Gastrocnemius medialis (tissue), 4 donors: ENCODE data around the gene SPG11. TPM values are rescaled to one million over a fixed set of nuclear protein-coding genes. Genes with fewer than 3 reads are reported as not detected.
"Not testable (repeated sequence)": the region's sequence is repeated elsewhere in the genome, so short reads cannot be mapped to it uniquely, and the experiment has no call there.

ENCODE experiments used
- ATAC-seq, 2 donors: fragments of 150-250 bp; one replicate each; pipeline ENCODE4 v1.9.1; 2016
- DNase-seq, 2 donors: peaks; one replicate each; pipeline ENCODE4 v3.0.0-alpha.2; 2019
- H3K27ac ChIP-seq, 4 donors: fragments of 200-600 bp; sonication (generic); 1 replicate in 1 of 4; 2 replicates in 3 of 4; pipeline ENCODE4 v1.5.1; 2016 to 2018; ENCODE audit warnings: mild to moderate bottlenecking in 2 of 4, moderate library complexity in 1 of 4
- H3K27me3 ChIP-seq, 3 donors: fragments of 200-600 bp; sonication (generic) in 2 of 3; 1 replicate in 1 of 3; 2 replicates in 2 of 3; pipeline versions ENCODE4 v1.5.1 to v1.6.0; 2016 to 2019; ENCODE audit warnings: mild to moderate bottlenecking in 1 of 3, moderate library complexity in 1 of 3
- H3K36me3 ChIP-seq, 2 donors: fragments of 200-600 bp; sonication (generic) in 1 of 2; one replicate each; pipeline ENCODE4 v1.5.1; 2017 to 2018
- H3K4me1 ChIP-seq, 2 donors: fragments of 200-600 bp; sonication (generic) in 1 of 2; one replicate each; pipeline ENCODE4 v1.5.1; 2016 to 2017; ENCODE audit warnings: mild to moderate bottlenecking in 2 of 2
- H3K4me3 ChIP-seq, 4 donors: fragments of 200-600 bp; sonication (generic) in 3 of 4; 1 replicate in 1 of 4; 2 replicates in 3 of 4; pipeline ENCODE4 v1.5.1; 2016 to 2019; ENCODE audit warnings: mild to moderate bottlenecking in 2 of 4
- H3K9me3 ChIP-seq, 3 donors: fragments of 200-600 bp; sonication (generic) in 2 of 3; 1 replicate in 1 of 3; 2 replicates in 2 of 3; pipeline ENCODE4 v1.5.1; 2016 to 2019
- POLR2A ChIP-seq, 2 donors: fragments of 450-650 bp; IDR thresholded peaks; one replicate each; pipeline ENCODE4 v1.6.1; 2017; ENCODE audit warnings: antibody characterized with exemption in 2 of 2, mild to moderate bottlenecking in 2 of 2, moderate library complexity in 2 of 2
- in situ Hi-C, 4 donors: fragments of 200-750 bp; cut with MboI; loops; one replicate each; pipeline versions ENCODE4 v1.15.0 to v1.8.0; 2017; ENCODE audit warnings: low sequenced_read_pairs in 4 of 4
- intact Hi-C: fragments of 100-400 bp; cut with DNase I; formaldehyde crosslinking; loops from one replicate; pipeline ENCODE4 v1.15.1; 2023; ENCODE audit warnings: low total_unique reads
- total RNA-seq, 4 donors: library from RNA; depleted of rRNA; stranded (reverse); fragments of >200 nt; gene quantifications; one replicate each; pipeline versions ENCODE4 v1.1.0 to v1.2.3, GENCODE V29; 2016
- TF ChIP-seq, protein P1 (sequence below), 5 experiments: fragments of 450-650 bp in 3 of 5; fragments of 200-600 bp in 2 of 5; sonication (generic) in 2 of 5; IDR thresholded peaks in 4 of 5; conservative IDR thresholded peaks in 1 of 5; 1 replicate in 4 of 5; 2 replicates in 1 of 5; pipeline ENCODE4 v1.5.1; 2016 to 2019; ENCODE audit warnings: antibody characterized with exemption in 5 of 5, mild to moderate bottlenecking in 3 of 5, moderate library complexity in 3 of 5

The SPG11 gene
- total RNA-seq, 4 donors from 2014 or later: 32.8 to 51.7 (median 43.2) TPM

- no peak for ATAC-seq
Observed at GRCh38 chr15:44694416-44694815, 31.0 kb upstream of the SPG11 start.

GRCh38 chr15:44692659-44693058 lies 29.2 kb upstream of the SPG11 start:
- Histone ChIP-seq H3K4me1 (no peaks in the 10 kb centered on the region), H3K27ac (no peak overlapping the region), H3K4me3 (no peak overlapping the region), H3K27me3 (no peaks in the 10 kb centered on the region), H3K36me3 (no peaks in the 10 kb centered on the region), H3K9me3 (no peaks in the 10 kb centered on the region)
- ATAC-seq: no peak
- TF ChIP-seq, protein P1, sequence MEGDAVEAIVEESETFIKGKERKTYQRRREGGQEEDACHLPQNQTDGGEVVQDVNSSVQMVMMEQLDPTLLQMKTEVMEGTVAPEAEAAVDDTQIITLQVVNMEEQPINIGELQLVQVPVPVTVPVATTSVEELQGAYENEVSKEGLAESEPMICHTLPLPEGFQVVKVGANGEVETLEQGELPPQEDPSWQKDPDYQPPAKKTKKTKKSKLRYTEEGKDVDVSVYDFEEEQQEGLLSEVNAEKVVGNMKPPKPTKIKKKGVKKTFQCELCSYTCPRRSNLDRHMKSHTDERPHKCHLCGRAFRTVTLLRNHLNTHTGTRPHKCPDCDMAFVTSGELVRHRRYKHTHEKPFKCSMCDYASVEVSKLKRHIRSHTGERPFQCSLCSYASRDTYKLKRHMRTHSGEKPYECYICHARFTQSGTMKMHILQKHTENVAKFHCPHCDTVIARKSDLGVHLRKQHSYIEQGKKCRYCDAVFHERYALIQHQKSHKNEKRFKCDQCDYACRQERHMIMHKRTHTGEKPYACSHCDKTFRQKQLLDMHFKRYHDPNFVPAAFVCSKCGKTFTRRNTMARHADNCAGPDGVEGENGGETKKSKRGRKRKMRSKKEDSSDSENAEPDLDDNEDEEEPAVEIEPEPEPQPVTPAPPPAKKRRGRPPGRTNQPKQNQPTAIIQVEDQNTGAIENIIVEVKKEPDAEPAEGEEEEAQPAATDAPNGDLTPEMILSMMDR (IDR thresholded peaks at IDR 0.05 in 4 of 5, conservative IDR thresholded peaks at IDR 0.05 in 1 of 5): no peak
- no peak for TF ChIP-seq POLR2A (IDR thresholded peaks at IDR 0.05)
- no peak for DNase-seq
- in situ Hi-C loops (no loop called here), intact Hi-C loops (no loop called here)

More at GRCh38 chr15:44694416-44694815, 31.0 kb upstream of the SPG11 start:
- Histone ChIP-seq H3K27me3 (no peaks in the 10 kb centered on the region), H3K36me3 (no peaks in the 10 kb centered on the region), H3K9me3 (no peaks in the 10 kb centered on the region), H3K27ac (no peak overlapping the region), H3K4me1 (no peaks in the 10 kb centered on the region), H3K4me3 (no peak overlapping the region)
- intact Hi-C loops (no loop called here), in situ Hi-C loops (no loop called here)
- TF ChIP-seq, protein P1 (IDR thresholded peaks at IDR 0.05 in 4 of 5, conservative IDR thresholded peaks at IDR 0.05 in 1 of 5): no peak
- no peak for TF ChIP-seq POLR2A (IDR thresholded peaks at IDR 0.05)
- no peak for DNase-seq

- ATAC-seq, H3K27me3 ChIP-seq, in situ Hi-C loops: not testable (repeated sequence)
Observed at GRCh38 chr15:44690245-44690644, 26.8 kb upstream of the SPG11 start.

DNA sequence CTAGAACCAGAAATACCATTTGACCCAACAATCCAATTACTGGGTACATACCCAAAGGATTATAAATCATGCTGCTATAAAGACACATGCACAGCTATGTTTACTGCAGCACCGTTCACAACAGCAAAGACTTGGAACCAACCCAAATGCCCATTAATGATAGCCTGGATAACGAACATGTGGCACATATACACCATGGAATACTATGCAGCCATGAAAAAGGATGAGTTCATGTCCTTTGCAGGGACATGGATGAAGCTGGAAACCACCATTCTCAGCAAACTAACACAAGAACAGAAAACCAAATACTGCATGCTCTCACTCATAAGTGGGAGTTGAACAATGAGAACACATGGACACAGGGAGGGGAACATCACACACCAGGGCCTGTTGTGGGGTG lies 25.9 kb upstream of the SPG11 start:
- H3K36me3 ChIP-seq, H3K4me1 ChIP-seq, H3K27me3 ChIP-seq, DNase-seq, intact Hi-C loops, in situ Hi-C loops, ATAC-seq, H3K27ac ChIP-seq, H3K9me3 ChIP-seq, H3K4me3 ChIP-seq: not testable (repeated sequence)

More at GRCh38 chr15:44690245-44690644, 26.8 kb upstream of the SPG11 start:
- H3K36me3 ChIP-seq, H3K9me3 ChIP-seq, DNase-seq, intact Hi-C loops, H3K27ac ChIP-seq, H3K4me1 ChIP-seq, H3K4me3 ChIP-seq: not testable (repeated sequence)

GRCh38 chr15:44682809-44683682 lies 19.6 kb upstream of the SPG11 start:
- ATAC-seq, H3K4me3 ChIP-seq, H3K9me3 ChIP-seq, intact Hi-C loops, H3K36me3 ChIP-seq, H3K27me3 ChIP-seq, H3K27ac ChIP-seq, in situ Hi-C loops: not testable (repeated sequence)
- peak in 1 of 2 donors; percentile 32 for DNase-seq
- peaks cover 0 to 10% of the 10 kb centered on the region in 2 donors for H3K4me1 ChIP-seq

DNA sequence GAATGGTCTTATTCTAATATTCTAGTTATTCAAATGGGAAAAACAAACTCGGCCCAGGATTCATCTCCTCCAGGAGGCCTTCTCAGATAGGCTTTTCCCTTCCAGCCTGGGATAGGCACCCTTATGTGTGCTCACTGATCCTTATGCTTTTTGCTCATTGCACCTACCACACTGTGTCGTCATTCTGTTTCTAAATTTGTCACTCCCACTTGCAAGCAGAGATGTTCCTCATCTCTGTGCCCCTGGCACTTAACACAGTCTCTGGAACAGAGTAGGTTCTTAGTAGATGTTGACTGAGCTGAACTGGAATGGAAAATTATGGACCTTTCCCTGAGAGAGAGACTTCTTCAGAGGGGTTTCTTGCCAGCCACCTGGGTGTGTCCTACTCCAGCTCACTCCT lies 18.7 kb upstream of the SPG11 start:
- intact Hi-C loops (no loop called here), in situ Hi-C loops (no loop called here)
- Histone ChIP-seq H3K9me3 (no peaks in the 10 kb centered on the region), H3K4me1 (peaks cover 0 to 10% of the 10 kb centered on the region in 2 donors), H3K36me3 (no peaks in the 10 kb centered on the region), H3K27me3 (no peaks in the 10 kb centered on the region), H3K4me3 (no peak overlapping the region), H3K27ac (no peak overlapping the region)
- DNase-seq (no peak), ATAC-seq (no peak)
- TF ChIP-seq POLR2A (IDR thresholded peaks at IDR 0.05): no peak
- TF ChIP-seq, protein P1 (IDR thresholded peaks at IDR 0.05 in 4 of 5, conservative IDR thresholded peaks at IDR 0.05 in 1 of 5): no peak
